Activated CD8-positive, alpha-beta memory T cell treated with anti-CD3 and anti-CD28 coated beads, Interleukin-2, amount 50 U/mL, for 24 hours (primary cell): ENCODE measurements around the gene DENND2A.
"Not testable (repeated sequence)": the region's sequence is repeated elsewhere in the genome, so short reads cannot be mapped to it uniquely, and the experiment has no call there.

Source experiments
- DNase-seq: peaks from one replicate; pipeline ENCODE4 v3.0.0-alpha.2; 2020; ENCODE audit errors: extremely low read depth

The DENND2A gene, protein sequence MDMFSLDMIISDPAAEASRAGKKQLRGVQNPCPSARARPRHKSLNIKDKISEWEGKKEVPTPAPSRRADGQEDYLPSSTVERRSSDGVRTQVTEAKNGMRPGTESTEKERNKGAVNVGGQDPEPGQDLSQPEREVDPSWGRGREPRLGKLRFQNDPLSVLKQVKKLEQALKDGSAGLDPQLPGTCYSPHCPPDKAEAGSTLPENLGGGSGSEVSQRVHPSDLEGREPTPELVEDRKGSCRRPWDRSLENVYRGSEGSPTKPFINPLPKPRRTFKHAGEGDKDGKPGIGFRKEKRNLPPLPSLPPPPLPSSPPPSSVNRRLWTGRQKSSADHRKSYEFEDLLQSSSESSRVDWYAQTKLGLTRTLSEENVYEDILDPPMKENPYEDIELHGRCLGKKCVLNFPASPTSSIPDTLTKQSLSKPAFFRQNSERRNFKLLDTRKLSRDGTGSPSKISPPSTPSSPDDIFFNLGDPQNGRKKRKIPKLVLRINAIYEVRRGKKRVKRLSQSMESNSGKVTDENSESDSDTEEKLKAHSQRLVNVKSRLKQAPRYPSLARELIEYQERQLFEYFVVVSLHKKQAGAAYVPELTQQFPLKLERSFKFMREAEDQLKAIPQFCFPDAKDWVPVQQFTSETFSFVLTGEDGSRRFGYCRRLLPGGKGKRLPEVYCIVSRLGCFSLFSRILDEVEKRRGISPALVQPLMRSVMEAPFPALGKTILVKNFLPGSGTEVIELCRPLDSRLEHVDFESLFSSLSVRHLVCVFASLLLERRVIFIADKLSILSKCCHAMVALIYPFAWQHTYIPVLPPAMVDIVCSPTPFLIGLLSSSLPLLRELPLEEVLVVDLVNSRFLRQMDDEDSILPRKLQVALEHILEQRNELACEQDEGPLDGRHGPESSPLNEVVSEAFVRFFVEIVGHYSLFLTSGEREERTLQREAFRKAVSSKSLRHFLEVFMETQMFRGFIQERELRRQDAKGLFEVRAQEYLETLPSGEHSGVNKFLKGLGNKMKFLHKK

DNA sequence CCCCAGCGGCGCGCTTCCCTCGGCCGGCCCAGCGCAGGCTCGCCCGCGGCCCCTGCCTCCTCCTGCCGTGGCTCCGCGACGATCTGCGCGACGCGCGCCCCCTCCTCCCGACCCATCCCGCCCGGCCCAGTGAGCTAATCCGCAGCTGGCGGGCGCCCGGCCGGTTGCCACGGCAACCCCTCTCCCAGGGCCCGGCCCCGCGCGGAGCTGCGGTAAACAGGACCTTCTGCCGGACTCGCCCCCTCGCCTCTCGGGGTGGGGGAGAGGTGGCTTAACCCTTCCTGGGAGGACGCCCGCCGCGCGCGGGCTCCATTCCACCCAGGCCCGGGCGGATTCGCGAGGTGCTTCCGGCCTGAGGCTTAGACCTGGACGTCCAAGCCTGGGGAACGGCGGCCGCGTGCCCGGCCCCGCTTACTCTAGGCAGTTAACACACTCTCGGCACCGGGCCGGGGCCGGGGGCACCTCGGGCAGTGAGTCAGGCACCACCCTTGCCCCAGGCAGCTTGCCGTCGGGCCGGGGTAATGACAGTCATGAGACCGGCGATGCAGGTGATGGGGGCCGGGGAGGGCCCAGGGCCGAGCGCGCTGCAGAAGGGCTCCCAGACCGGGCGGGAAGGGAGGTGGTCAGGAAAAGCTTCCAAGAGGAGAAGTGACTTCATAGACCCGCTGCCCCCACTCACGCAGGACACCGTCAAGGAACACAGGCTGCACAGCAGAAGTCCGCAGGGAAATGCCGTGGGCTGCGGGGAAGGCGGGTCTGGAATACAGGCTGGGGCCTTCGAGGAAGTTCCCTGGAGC is at the start of gene DENND2A:
TSS of gene DENND2A (minus strand) at position 87 of the 797 bp plus-strand sequence. CDS start 38,416 bp downstream, outside the sequence.
- no peak for DNase-seq

GRCh38 chr7:140689199-140690152 is 48.9 kb upstream of the DENND2A start:
- DNase-seq: no peak

DNA sequence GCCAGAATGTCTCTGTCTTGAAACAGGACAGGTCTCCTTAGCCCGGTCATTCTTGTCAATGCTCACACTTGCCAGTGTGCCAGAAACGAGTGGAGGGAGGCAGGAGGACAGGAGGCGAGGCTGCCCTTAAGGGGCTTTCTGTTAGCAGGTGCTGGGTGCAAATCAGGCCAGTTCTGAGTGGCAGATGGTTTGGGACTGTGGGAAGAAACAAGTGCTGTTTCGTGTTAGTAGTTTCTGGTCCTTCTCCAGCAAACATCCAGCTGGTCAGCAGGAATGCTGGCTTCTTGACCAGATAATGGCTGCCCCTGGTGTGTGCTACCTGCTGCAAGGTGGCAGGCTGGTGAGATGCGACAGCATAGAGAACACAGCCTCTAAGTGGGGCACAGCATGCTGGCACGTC is 47.7 kb upstream of the DENND2A start:
- DNase-seq: no peak

GRCh38 chr7:140686921-140687320 is 46.3 kb upstream of the DENND2A start:
- DNase-seq: no peak

- DNase-seq: no peak
Measured at GRCh38 chr7:140685407-140686087, 44.9 kb upstream of the DENND2A start.

- DNase-seq: no peak
Measured at GRCh38 chr7:140684066-140684950, 43.7 kb upstream of the DENND2A start.

GRCh38 chr7:140683657-140684056 is 43.0 kb upstream of the DENND2A start:
- DNase-seq: no peak

DNA sequence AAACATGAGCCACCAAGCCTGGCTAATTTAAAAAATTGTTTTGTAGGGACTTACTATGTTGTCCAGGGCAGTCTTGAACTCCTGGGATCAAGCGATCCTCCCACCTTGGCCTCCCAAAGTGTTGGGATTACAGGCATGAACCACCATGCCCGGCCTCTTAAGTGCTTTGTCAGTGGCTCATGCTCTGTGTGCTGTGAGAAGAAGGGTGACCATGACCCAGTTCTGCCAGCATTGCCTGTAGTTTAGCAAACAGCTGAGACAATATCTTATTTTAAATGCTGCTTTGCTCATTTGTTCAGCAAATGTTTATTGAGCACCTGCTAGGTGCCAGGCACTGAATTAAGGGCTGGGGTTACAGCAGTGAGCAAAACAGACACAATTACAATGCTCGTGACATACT is 41.2 kb upstream of the DENND2A start:
- DNase-seq: no peak

- DNase-seq: no peak
Measured at GRCh38 chr7:140680886-140681285, 40.3 kb upstream of the DENND2A start.

DNA sequence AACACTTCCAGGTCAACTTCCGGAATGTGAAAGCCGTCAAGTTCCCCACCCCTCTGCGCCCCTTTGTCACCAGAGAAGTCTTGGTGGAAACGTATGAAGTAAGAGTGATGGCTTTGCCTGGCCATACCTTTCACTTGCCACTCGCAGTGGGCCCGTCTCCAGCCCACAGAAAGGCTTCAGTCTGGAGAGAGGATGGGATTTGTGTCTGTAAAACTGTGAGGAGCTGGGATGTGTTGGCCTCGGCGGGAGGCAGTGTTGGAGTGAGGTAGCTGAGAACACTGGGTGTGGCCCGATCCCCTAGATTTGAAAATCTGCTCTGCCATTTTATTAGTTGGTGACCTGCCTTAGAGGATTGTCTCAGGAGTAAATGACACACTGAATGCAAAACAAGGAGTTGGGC is 38.6 kb upstream of the DENND2A start:
- no peak for DNase-seq

GRCh38 chr7:140678816-140679130 is 38.2 kb upstream of the DENND2A start:
- no peak for DNase-seq

DNA sequence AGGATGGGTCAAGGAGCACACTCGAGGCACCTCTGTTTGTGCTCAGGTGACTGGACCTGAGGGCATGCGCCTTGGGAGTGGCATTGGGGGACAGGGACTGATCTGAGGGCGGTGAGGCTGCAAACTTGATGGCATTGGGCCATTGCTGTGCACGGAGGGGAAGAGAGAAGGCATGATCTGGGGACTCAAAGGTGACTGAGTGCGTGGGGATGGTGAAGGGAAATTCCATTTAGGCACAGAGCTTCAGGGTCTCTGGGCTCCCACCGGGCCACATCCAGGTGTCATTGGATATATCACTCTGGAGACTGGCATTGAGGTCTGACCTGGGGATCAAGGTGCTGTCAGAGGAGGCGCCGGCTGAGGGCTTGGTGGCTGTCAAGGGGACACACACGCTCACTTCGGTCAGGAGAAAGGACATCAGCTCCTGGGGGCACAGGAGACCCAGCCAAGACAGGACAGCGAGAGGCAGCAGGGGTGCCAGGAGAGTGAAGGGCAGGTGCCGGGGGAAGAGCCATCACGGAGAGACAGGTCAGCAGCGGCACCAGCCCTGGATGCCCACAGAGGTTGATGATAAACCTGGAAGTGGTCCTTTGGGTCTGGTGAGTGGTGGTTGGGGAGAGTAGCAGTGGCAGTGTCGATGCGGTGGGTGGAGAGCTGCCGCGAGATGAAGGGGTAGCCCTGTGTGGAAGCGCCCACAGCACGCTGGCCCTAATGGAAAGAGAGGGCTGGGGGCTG is 37.6 kb upstream of the DENND2A start:
- no peak for DNase-seq

- DNase-seq: no peak
Measured at GRCh38 chr7:140677496-140677895, 36.9 kb upstream of the DENND2A start.

- not testable (repeated sequence) for DNase-seq
Measured at GRCh38 chr7:140676956-140677355, 36.3 kb upstream of the DENND2A start.

DNA sequence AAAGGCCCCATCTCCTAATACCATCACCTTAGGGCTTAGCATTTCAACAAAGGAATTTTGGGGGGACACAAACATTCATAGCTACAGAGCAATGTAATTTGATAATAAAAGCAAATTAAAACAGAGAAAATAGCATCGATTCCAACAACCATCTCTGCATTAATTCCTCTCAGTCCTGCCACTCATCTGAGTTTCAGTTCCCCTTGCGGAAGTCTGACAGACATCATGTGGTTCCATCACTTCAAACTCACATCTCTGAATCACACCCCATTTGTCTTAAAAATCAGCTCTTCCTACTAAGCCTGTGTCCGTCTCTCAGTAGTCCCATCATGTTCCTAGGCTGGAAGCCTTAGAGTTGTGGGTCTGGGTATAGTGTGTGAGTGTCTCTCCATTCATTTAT is 35.7 kb upstream of the DENND2A start:
- no peak for DNase-seq

DNA sequence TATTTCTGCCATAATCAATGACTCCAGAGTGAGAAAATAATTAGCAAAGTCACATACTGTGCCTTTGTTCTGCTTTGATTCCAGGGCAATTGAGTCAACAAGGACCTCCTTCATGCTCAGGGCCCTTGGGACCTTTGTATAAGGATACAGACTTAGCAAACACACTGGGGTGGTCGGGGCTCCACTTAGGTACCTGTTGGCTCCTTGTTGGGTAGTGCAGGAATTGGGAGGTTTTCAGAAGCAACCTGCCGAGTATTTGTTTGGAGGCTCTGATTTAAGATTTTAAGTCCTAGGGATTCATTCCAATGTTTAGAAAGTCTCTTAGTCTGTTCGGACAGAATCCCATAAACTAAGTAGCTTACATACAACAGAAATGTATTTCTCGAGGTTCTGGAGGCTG is 35.1 kb upstream of the DENND2A start:
- no peak for DNase-seq

GRCh38 chr7:140674899-140675701 is 34.5 kb upstream of the DENND2A start:
- no peak for DNase-seq
